ENCODE results near the gene BARX2. TPM values are rescaled to one million over a fixed set of nuclear protein-coding genes. Genes with fewer than 3 reads are reported as not detected.

The BARX2 gene
- polyA plus RNA-seq, 1 donor from 2014 or later: not detected

DNA sequence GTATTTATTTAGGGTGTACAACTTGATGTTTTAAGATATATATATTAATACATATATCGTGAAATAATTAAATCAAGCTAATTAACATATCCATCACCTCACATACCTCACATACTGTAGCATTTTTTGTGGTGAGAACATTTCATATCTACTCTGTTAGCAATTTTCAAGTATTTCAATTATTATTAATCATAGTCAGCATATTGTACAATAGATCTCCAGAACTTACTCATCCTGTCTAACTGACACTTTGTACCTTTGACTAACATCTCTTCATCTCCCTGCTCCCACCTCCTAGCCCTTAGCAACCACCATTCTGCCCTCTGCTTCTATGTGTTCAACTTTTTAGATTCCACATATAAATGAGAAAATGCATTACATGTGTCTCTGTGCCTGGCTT is 108.4 kb downstream of the BARX2 start:
- no peaks in the 10 kb centered on the region for H3K9me3 ChIP-seq (ENCODE audit: low read length)

DNA sequence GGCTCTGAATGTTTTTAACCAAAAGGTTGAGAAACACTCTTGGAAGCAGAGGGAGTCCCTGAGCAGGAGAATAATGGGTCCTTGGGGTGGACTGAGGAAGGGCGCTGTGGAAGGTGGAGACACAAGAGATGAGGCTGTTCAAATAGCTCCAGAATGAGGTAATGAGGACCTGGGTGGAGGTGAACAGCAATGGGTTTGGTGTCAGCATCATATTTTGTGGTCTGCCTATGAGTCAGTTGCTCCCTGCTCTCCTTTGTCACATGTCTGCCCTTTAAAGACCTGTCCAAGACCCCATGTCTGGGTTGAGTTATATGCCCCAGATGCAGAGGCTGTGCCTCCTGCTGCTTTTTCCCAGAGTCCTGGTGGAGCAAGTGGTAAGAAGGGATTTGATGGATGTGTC is 113.6 kb downstream of the BARX2 start:
- Histone ChIP-seq H3K9ac (ENCODE audit: low read length) (no peak overlapping the region), H3K36me3 (ENCODE audit: insufficient read depth, low read length) (no peaks in the 10 kb centered on the region), H3K27ac (ENCODE audit: low read length) (no peak overlapping the region), H3K9me2 (ENCODE audit: insufficient read depth, low read length) (no peaks in the 10 kb centered on the region), H3K79me2 (replicated peaks; ENCODE audit: insufficient read depth, low read length) (no peaks in the 10 kb centered on the region), H2AFZ (ENCODE audit: low read depth, low read length) (no peak overlapping the region), H3F3A (ENCODE audit: insufficient read depth, low read length, poor library complexity, severe bottlenecking) (no peaks in the 10 kb centered on the region), H3K4me2 (ENCODE audit: low read length) (no peak overlapping the region), H3K9me3 (ENCODE audit: low read length) (no peaks in the 10 kb centered on the region), H4K20me1 (ENCODE audit: insufficient read depth) (no peaks in the 10 kb centered on the region), H3K4me3 (ENCODE audit: low read length) (no peak overlapping the region), H3K27me3 (ENCODE audit: insufficient read depth, low read depth, low read length) (no peaks in the 10 kb centered on the region)
- TF ChIP-seq EZH2 (IDR thresholded peaks at IDR 0.05; ENCODE audit: borderline replicate concordance, insufficient read depth, low read length, poor library complexity, severe bottlenecking) (no peak), POLR2AphosphoS5 (IDR thresholded peaks at IDR 0.05) (no peak), EP300 (conservative IDR thresholded peaks at IDR 0.05; ENCODE audit: poor library complexity, severe bottlenecking) (no peak), SMC3 (conservative IDR thresholded peaks at IDR 0.05; ENCODE audit: poor library complexity) (no peak), RAD21 (conservative IDR thresholded peaks at IDR 0.05) (no peak), MXI1 (conservative IDR thresholded peaks at IDR 0.05; ENCODE audit: poor library complexity, severe bottlenecking) (no peak)

More for the DNA sequence above, 108.4 kb downstream of the BARX2 start:
- Histone ChIP-seq H3K27me3 (ENCODE audit: insufficient read depth, low read depth, low read length) (no peaks in the 10 kb centered on the region), H3K27ac (ENCODE audit: low read length) (no peak overlapping the region), H3K4me2 (ENCODE audit: low read length) (no peak overlapping the region), H3K4me3 (ENCODE audit: low read length) (no peak overlapping the region), H3K36me3 (ENCODE audit: insufficient read depth, low read length) (no peaks in the 10 kb centered on the region), H3K9me2 (ENCODE audit: insufficient read depth, low read length) (no peaks in the 10 kb centered on the region), H3K79me2 (replicated peaks; ENCODE audit: insufficient read depth, low read length) (no peaks in the 10 kb centered on the region), H3K9ac (ENCODE audit: low read length) (no peak overlapping the region), H2AFZ (ENCODE audit: low read depth, low read length) (no peak overlapping the region), H4K20me1 (ENCODE audit: insufficient read depth) (no peaks in the 10 kb centered on the region), H3F3A (ENCODE audit: insufficient read depth, low read length, poor library complexity, severe bottlenecking) (no peaks in the 10 kb centered on the region)
- TF ChIP-seq, protein P1, sequence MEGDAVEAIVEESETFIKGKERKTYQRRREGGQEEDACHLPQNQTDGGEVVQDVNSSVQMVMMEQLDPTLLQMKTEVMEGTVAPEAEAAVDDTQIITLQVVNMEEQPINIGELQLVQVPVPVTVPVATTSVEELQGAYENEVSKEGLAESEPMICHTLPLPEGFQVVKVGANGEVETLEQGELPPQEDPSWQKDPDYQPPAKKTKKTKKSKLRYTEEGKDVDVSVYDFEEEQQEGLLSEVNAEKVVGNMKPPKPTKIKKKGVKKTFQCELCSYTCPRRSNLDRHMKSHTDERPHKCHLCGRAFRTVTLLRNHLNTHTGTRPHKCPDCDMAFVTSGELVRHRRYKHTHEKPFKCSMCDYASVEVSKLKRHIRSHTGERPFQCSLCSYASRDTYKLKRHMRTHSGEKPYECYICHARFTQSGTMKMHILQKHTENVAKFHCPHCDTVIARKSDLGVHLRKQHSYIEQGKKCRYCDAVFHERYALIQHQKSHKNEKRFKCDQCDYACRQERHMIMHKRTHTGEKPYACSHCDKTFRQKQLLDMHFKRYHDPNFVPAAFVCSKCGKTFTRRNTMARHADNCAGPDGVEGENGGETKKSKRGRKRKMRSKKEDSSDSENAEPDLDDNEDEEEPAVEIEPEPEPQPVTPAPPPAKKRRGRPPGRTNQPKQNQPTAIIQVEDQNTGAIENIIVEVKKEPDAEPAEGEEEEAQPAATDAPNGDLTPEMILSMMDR (IDR thresholded peaks at IDR 0.05; ENCODE audit: poor library complexity, severe bottlenecking): no peak
- TF ChIP-seq RAD21 (conservative IDR thresholded peaks at IDR 0.05): no peak
- TF ChIP-seq EP300 (conservative IDR thresholded peaks at IDR 0.05; ENCODE audit: poor library complexity, severe bottlenecking): no peak
- TF ChIP-seq MXI1 (conservative IDR thresholded peaks at IDR 0.05; ENCODE audit: poor library complexity, severe bottlenecking): no peak

DNA sequence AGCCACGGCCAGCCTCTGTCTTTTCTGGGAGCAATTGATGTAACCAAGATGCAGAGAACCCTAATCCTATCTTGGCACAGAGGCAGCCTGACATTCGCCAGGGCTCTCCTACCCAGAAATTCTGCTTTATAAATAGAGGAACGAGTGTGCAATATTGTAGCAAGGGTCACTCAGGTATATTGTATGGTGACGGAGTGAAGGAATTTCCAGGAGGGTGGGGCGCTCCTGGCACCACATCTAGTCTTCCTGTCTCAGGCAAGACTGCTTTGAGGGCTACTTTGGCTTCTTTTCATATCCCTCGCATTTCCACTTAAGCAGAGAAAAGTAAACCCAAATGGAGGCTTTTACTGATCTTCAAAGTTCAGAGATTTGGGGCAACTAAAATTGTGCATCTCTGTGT is 114.4 kb downstream of the BARX2 start:
- no peak for TF ChIP-seq POLR2AphosphoS5 (IDR thresholded peaks at IDR 0.05)
- Histone ChIP-seq H3K9me3 (ENCODE audit: low read length) (no peaks in the 10 kb centered on the region), H3F3A (ENCODE audit: insufficient read depth, low read length, poor library complexity, severe bottlenecking) (no peaks in the 10 kb centered on the region), H3K79me2 (replicated peaks; ENCODE audit: insufficient read depth, low read length) (no peaks in the 10 kb centered on the region), H3K36me3 (ENCODE audit: insufficient read depth, low read length) (no peaks in the 10 kb centered on the region), H3K9ac (ENCODE audit: low read length) (no peak overlapping the region), H3K9me2 (ENCODE audit: insufficient read depth, low read length) (no peaks in the 10 kb centered on the region), H3K27me3 (ENCODE audit: insufficient read depth, low read depth, low read length) (no peaks in the 10 kb centered on the region), H4K20me1 (ENCODE audit: insufficient read depth) (no peaks in the 10 kb centered on the region), H3K27ac (ENCODE audit: low read length) (no peak overlapping the region), H2AFZ (ENCODE audit: low read depth, low read length) (no peak overlapping the region), H3K4me2 (ENCODE audit: low read length) (no peak overlapping the region), H3K4me3 (ENCODE audit: low read length) (no peak overlapping the region)

DNA sequence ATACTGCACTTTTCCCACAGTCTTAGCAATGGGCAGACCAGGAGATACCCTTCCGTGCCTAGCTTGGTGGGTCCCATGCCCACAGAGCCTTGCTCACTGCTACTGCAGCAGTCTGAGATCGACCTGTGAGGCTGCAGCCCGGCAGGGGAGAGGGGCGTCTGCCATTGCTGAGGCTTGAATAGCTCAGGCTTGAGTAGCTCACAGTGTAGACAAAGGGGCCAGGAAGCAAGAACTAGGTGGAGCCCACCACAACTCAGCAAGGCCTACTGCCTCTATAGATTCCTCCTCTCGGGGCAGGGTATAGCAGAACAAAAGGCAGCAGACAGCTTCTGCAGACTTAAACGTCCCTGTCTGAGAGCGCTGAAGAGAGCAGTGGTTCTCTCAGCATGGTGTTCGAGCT is 118.1 kb downstream of the BARX2 start:
- no peaks in the 10 kb centered on the region for H3K9me2 ChIP-seq (ENCODE audit: insufficient read depth, low read length)

More for the DNA sequence above, 118.1 kb downstream of the BARX2 start:
- no peaks in the 10 kb centered on the region for H3F3A ChIP-seq (ENCODE audit: insufficient read depth, low read length, poor library complexity, severe bottlenecking)
- H3K79me2 ChIP-seq (replicated peaks; ENCODE audit: insufficient read depth, low read length): no peaks in the 10 kb centered on the region
- no peak overlapping the region for H3K4me2 ChIP-seq (ENCODE audit: low read length)
- no peaks in the 10 kb centered on the region for H4K20me1 ChIP-seq (ENCODE audit: insufficient read depth)
- TF ChIP-seq TAF1 (IDR thresholded peaks at IDR 0.05; ENCODE audit: low read depth): no peak
- no peak for TF ChIP-seq MXI1 (conservative IDR thresholded peaks at IDR 0.05; ENCODE audit: poor library complexity, severe bottlenecking)
- no peak for TF ChIP-seq SMC3 (conservative IDR thresholded peaks at IDR 0.05; ENCODE audit: poor library complexity)
- TF ChIP-seq, protein P2, sequence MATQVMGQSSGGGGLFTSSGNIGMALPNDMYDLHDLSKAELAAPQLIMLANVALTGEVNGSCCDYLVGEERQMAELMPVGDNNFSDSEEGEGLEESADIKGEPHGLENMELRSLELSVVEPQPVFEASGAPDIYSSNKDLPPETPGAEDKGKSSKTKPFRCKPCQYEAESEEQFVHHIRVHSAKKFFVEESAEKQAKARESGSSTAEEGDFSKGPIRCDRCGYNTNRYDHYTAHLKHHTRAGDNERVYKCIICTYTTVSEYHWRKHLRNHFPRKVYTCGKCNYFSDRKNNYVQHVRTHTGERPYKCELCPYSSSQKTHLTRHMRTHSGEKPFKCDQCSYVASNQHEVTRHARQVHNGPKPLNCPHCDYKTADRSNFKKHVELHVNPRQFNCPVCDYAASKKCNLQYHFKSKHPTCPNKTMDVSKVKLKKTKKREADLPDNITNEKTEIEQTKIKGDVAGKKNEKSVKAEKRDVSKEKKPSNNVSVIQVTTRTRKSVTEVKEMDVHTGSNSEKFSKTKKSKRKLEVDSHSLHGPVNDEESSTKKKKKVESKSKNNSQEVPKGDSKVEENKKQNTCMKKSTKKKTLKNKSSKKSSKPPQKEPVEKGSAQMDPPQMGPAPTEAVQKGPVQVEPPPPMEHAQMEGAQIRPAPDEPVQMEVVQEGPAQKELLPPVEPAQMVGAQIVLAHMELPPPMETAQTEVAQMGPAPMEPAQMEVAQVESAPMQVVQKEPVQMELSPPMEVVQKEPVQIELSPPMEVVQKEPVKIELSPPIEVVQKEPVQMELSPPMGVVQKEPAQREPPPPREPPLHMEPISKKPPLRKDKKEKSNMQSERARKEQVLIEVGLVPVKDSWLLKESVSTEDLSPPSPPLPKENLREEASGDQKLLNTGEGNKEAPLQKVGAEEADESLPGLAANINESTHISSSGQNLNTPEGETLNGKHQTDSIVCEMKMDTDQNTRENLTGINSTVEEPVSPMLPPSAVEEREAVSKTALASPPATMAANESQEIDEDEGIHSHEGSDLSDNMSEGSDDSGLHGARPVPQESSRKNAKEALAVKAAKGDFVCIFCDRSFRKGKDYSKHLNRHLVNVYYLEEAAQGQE (IDR thresholded peaks at IDR 0.05; ENCODE audit: borderline replicate concordance): no peak
- TF ChIP-seq, protein P1 (IDR thresholded peaks at IDR 0.05; ENCODE audit: poor library complexity, severe bottlenecking): no peak
- TF ChIP-seq RAD21 (conservative IDR thresholded peaks at IDR 0.05): no peak
- no peak for TF ChIP-seq EZH2 (IDR thresholded peaks at IDR 0.05; ENCODE audit: borderline replicate concordance, insufficient read depth, low read length, poor library complexity, severe bottlenecking)
- no peak for TF ChIP-seq POLR2AphosphoS5 (IDR thresholded peaks at IDR 0.05)
- H3K27me3 ChIP-seq (ENCODE audit: insufficient read depth, low read depth, low read length): no peaks in the 10 kb centered on the region
- H3K36me3 ChIP-seq (ENCODE audit: insufficient read depth, low read length): no peaks in the 10 kb centered on the region
- H3K9me3 ChIP-seq (ENCODE audit: low read length): no peaks in the 10 kb centered on the region
- no peak overlapping the region for H2AFZ ChIP-seq (ENCODE audit: low read depth, low read length)
- no peak overlapping the region for H3K9ac ChIP-seq (ENCODE audit: low read length)
- no peak overlapping the region for H3K27ac ChIP-seq (ENCODE audit: low read length)
- no peak overlapping the region for H3K4me3 ChIP-seq (ENCODE audit: low read length)

Measured in neural cell (in vitro differentiated cells).